CD4-positive, CD25-positive, alpha-beta regulatory T cell (primary cell): ENCODE results near the gene XAGE2. TPM values are rescaled to one million over a fixed set of nuclear protein-coding genes. Genes with fewer than 3 reads are reported as not detected.

Experiments
- ATAC-seq, 2 donors: fragments of 150-1000 bp; cut with Tn5 transposase; one replicate each; pipeline ENCODE4 v1.10.0; 2021; ENCODE audit warnings: low read depth in 2 of 2, moderate number of reproducible peaks in 2 of 2, moderate library complexity in 1 of 2
- DNase-seq, 3 donors: peaks; one replicate each; pipeline versions ENCODE4 v3.0.0 to v3.0.0-alpha.2; 2012 to 2022; ENCODE audit warnings: mixed read lengths in 1 of 3
- H3K27ac ChIP-seq: one replicate; pipeline ENCODE4 v1.7.0; 2013; ENCODE audit warnings: mild to moderate bottlenecking, low read length; ENCODE audit not compliant: insufficient read depth, poor library complexity, severe bottlenecking
- H3K27me3 ChIP-seq: one replicate; pipeline ENCODE4 v1.7.0; 2013; ENCODE audit warnings: low read length; ENCODE audit not compliant: control insufficient read depth, insufficient read depth
- H3K36me3 ChIP-seq: one replicate; pipeline ENCODE4 v1.7.0; 2013; ENCODE audit warnings: mild to moderate bottlenecking, low read length, moderate library complexity; ENCODE audit not compliant: control insufficient read depth, insufficient read depth
- H3K4me1 ChIP-seq: 2 replicates; pipeline ENCODE4 v1.7.0; 2013; ENCODE audit warnings: mild to moderate bottlenecking, low read length; ENCODE audit not compliant: insufficient read depth, control insufficient read depth, poor library complexity, severe bottlenecking
- H3K4me3 ChIP-seq: one replicate; pipeline ENCODE4 v1.7.0; 2013; ENCODE audit warnings: low read depth, mild to moderate bottlenecking, low read length, moderate library complexity
- H3K9me3 ChIP-seq, 2 experiments: 1 replicate in 1 of 2; 2 replicates in 1 of 2; pipeline ENCODE4 v1.7.0; 2013; ENCODE audit warnings: low read length in 2 of 2, mild to moderate bottlenecking in 1 of 2, moderate library complexity in 1 of 2; ENCODE audit not compliant: control insufficient read depth in 2 of 2
- H3K27ac Mint-ChIP-seq, 3 donors: one replicate each; pipeline ENCODE4 v1.8.0; 2020 to 2022; ENCODE audit warnings: mild to moderate bottlenecking in 3 of 3, mixed read lengths in 3 of 3, moderate library complexity in 2 of 3
- H3K27me3 Mint-ChIP-seq: one replicate; pipeline ENCODE4 v1.8.0; 2022; ENCODE audit warnings: mild to moderate bottlenecking, mixed read lengths
- H3K36me3 Mint-ChIP-seq: one replicate; pipeline ENCODE4 v1.8.0; 2020; ENCODE audit warnings: mixed read lengths
- H3K4me1 Mint-ChIP-seq, 4 donors: one replicate each; pipeline ENCODE4 v1.8.0; 2020 to 2022; ENCODE audit warnings: mixed read lengths in 4 of 4, mild to moderate bottlenecking in 1 of 4
- H3K4me3 Mint-ChIP-seq, 4 donors: one replicate each; pipeline ENCODE4 v1.8.0; 2020 to 2022; ENCODE audit warnings: mild to moderate bottlenecking in 4 of 4, mixed read lengths in 4 of 4, moderate library complexity in 3 of 4
- H3K9me3 Mint-ChIP-seq, 7 donors: one replicate each; pipeline ENCODE4 v1.8.0; 2020 to 2022; ENCODE audit warnings: mixed read lengths in 7 of 7, mild to moderate bottlenecking in 3 of 7, moderate library complexity in 2 of 7
- polyA plus RNA-seq, 4 donors: library from polyadenylated mRNA; unstranded; fragments of 300-500 nt; fragmentation: Illumina TruSeq; gene quantifications; one replicate each; pipeline ENCODE4 v1.2.3, GENCODE V29; 2021
- total RNA-seq: library from RNA; stranded (reverse); gene quantifications from one replicate; pipeline ENCODE4 v1.2.3, GENCODE V29; 2022

XAGE2 gene
- total and polyA plus RNA-seq, 5 donors from 2014 or later, result not detected

DNA sequence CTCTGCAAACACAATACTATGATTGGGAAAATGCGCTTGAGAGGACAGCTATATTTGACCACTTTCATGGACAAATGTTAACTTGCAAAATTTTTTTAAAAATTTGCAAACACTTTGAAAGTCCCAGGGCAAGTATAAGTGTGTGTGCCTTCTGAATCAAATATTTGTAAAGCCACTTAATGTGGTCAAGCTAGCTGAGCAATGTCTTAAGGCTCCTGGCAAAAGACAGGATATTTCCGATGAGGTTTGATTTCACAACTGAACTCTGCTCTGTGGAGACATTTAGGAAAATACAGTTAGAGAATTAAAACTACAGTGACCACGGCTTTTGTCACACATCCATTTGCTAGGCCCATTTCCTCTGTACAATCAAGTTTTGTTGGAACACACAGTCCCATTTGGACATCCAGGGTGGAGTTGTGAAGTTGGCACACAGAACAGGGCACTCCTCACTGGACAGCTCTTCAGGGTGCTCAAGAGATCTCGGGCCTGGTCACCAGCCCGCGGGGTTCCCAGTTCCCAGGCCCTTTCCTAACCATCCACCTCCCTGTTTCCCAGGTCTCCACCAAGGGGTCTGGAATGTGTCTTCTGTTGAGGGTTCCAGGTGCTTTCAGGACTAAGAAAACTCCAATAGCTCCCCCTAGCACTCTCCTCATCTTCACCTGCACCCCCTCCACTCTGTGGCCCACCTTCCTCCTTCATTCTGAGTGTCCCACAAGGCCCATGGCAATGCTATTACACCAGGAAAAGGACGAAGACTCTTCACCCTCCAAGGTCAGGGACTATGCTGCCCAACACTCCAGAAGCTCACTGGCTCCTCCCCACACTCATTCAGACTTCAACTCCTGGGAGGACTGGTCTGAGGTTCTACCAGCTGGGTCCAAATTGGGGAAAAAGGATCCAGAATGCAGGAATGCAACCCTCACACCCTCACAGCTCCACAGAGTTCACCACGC is 41.9 kb downstream of the XAGE2 start:
- peak overlapping the region in 1 of 3 donors; percentile 25 for H3K27ac Mint-ChIP-seq
- H3K27me3 Mint-ChIP-seq, result no peaks in the 10 kb centered on the region
- ATAC-seq, result no peak
- Histone ChIP-seq H3K9me3 (no peaks in the 10 kb centered on the region), H3K4me3 (no peak overlapping the region), H3K27me3 (no peaks in the 10 kb centered on the region), H3K36me3 (no peaks in the 10 kb centered on the region), H3K4me1 (no peaks in the 10 kb centered on the region), H3K27ac (no peak overlapping the region)
- H3K4me3 Mint-ChIP-seq, result no peak overlapping the region
- H3K36me3 Mint-ChIP-seq, result no peaks in the 10 kb centered on the region
- H3K9me3 Mint-ChIP-seq, result peaks cover 0 to 2% (median 0%) of the 10 kb centered on the region in 7 donors
- no peak for DNase-seq
- H3K4me1 Mint-ChIP-seq, result no peaks in the 10 kb centered on the region

DNA sequence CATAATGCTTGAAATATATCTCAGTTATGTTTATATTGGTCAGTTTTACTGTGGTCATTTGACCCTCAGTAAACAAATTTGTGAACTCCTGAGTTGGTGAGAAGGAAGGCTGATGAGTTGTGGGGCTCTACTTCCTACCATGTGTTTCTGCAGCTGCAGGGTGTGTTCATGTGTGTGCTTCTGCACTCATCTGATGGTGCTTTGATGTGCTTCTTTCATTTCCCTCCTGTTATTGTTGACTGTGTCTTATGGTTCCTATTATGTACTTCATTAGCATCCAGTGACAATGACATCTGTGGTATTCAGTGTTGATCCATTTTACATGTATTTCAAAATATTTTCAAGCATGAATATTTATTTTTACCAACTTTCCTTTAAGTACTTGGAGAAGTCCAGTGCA is 46.5 kb downstream of the XAGE2 start:
- DNase-seq (no peak), ATAC-seq (no peak)
- no peaks in the 10 kb centered on the region for H3K9me3 ChIP-seq
- no peaks in the 10 kb centered on the region for H3K36me3 Mint-ChIP-seq
- no peak overlapping the region for H3K4me3 ChIP-seq
- H3K27me3 ChIP-seq, result no peaks in the 10 kb centered on the region
- H3K36me3 ChIP-seq, result no peaks in the 10 kb centered on the region
- no peak overlapping the region for H3K27ac Mint-ChIP-seq
- H3K4me1 Mint-ChIP-seq, result no peaks in the 10 kb centered on the region
- no peaks in the 10 kb centered on the region for H3K4me1 ChIP-seq
- no peaks in the 10 kb centered on the region for H3K27me3 Mint-ChIP-seq
- no peak overlapping the region for H3K27ac ChIP-seq
- peaks cover 0 to 2% (median 0%) of the 10 kb centered on the region in 7 donors for H3K9me3 Mint-ChIP-seq
- no peak overlapping the region for H3K4me3 Mint-ChIP-seq

DNA sequence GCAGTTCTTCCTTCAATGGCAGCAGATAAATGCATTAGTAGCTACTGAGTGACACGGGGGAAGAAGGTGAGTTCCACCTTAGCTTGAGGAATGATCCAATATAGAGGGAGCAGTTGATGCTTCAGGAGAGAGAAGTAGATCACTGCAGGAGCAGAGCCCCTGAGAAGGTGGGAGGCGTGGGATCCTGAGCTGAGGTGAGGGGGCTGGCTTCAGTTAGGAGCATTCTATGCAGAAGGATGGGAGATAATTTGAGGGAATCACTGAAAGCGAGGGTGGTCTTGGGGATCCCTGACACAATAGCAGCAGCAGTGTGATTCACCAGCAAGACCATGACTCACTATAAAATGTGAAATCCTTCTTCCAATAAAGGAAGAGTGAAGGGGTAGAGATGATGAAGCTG is 48.0 kb downstream of the XAGE2 start:
- Histone ChIP-seq H3K4me1 (no peaks in the 10 kb centered on the region), H3K27me3 (no peaks in the 10 kb centered on the region), H3K36me3 (no peaks in the 10 kb centered on the region), H3K9me3 (no peaks in the 10 kb centered on the region), H3K27ac (no peak overlapping the region), H3K4me3 (no peak overlapping the region)
- ATAC-seq (no peak), DNase-seq (no peak)
- peaks cover 0 to 1% (median 0%) of the 10 kb centered on the region in 7 donors for H3K9me3 Mint-ChIP-seq
- no peak overlapping the region for H3K27ac Mint-ChIP-seq
- no peak overlapping the region for H3K4me3 Mint-ChIP-seq
- H3K36me3 Mint-ChIP-seq, result no peaks in the 10 kb centered on the region
- no peaks in the 10 kb centered on the region for H3K27me3 Mint-ChIP-seq
- H3K4me1 Mint-ChIP-seq, result no peaks in the 10 kb centered on the region

DNA sequence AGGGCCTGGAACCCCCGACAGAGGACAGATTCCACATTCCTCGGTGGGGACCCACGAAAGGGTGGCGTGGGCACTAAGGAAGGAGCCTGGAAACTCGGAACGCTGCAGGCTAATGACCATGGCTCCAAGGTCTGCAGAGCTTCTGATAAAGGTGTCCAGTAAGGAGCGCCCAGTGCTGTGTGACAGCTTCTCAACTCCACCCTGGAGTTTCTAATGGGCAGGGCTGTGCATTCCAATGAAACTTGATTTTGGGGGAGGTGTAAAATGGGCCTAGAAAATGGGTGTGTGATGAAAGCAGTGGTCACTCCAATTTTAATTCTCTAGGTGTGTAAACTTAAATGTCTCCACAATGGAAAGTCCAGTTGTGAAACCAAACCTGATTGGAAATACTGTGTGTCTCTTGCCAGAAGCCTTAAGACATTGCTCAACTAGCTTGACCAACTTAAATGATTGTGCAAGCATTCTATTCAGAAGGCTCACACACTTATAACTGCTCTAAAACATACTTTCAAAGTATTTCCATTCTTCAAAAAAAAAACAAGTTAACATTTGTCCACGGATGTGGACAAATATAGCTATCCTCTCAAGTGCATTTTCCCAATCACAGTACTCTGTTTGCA is 52.1 kb downstream of the XAGE2 start:
- no peaks in the 10 kb centered on the region for H3K27me3 Mint-ChIP-seq
- no peaks in the 10 kb centered on the region for H3K4me1 Mint-ChIP-seq
- H3K27ac Mint-ChIP-seq, result no peak overlapping the region
- no peaks in the 10 kb centered on the region for H3K9me3 ChIP-seq
- no peak overlapping the region for H3K4me3 Mint-ChIP-seq
- H3K27ac ChIP-seq, result no peak overlapping the region
- no peak for ATAC-seq
- H3K36me3 ChIP-seq, result no peaks in the 10 kb centered on the region
- no peaks in the 10 kb centered on the region for H3K36me3 Mint-ChIP-seq
- H3K9me3 Mint-ChIP-seq, result no peaks in the 10 kb centered on the region
- DNase-seq, result no peak
- no peak overlapping the region for H3K4me3 ChIP-seq
- H3K27me3 ChIP-seq, result no peaks in the 10 kb centered on the region
- H3K4me1 ChIP-seq, result no peaks in the 10 kb centered on the region

DNA sequence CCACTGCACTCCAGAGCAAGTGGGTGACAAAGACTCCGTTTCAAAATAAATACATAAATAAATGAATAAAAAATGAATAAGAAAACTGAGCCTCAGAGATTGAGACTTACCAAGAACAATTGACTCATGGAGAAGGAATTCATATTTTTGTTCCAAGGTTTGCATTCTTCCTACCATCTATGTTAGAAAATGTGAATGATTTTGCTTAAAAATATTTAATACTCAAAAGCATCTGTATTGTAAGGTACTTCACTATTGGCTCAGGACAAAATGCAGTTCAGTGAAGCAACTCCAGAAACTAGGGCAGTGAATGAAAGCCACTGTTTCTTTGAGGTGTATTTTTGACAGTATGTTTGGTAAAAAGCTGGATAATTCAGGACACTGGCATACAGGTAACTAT is 54.1 kb downstream of the XAGE2 start:
- Mint-ChIP-seq H3K4me1 (no peaks in the 10 kb centered on the region), H3K9me3 (no peaks in the 10 kb centered on the region), H3K27me3 (no peaks in the 10 kb centered on the region), H3K36me3 (no peaks in the 10 kb centered on the region), H3K27ac (no peak overlapping the region), H3K4me3 (no peak overlapping the region)
- H3K4me1 ChIP-seq, result no peaks in the 10 kb centered on the region
- no peak overlapping the region for H3K27ac ChIP-seq
- no peak for ATAC-seq
- no peak overlapping the region for H3K4me3 ChIP-seq
- DNase-seq, result no peak
- no peaks in the 10 kb centered on the region for H3K27me3 ChIP-seq
- no peaks in the 10 kb centered on the region for H3K9me3 ChIP-seq
- H3K36me3 ChIP-seq, result no peaks in the 10 kb centered on the region

DNA sequence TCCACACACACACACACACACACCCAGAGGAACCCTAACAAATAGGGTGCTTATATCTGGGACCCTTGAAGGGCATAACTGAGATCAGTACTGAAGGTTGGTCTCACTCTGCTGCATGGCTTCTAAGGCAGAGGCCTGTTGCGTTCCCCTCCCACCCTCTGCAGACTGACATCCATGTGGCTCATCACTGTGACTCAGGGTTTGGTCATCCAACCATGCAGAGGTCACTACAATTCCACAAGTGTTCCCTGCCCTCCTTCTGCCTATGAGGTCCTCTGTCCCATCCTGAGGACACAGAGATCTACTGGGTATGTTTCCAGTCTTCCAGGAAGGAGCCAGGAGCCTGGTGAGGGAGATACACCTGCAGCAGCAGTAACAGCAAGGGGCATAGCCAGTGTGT is 55.8 kb downstream of the XAGE2 start:
- Mint-ChIP-seq H3K9me3 (no peaks in the 10 kb centered on the region), H3K27me3 (no peaks in the 10 kb centered on the region), H3K36me3 (no peaks in the 10 kb centered on the region), H3K4me1 (no peaks in the 10 kb centered on the region), H3K4me3 (no peak overlapping the region), H3K27ac (no peak overlapping the region)
- H3K36me3 ChIP-seq, result no peaks in the 10 kb centered on the region
- H3K4me3 ChIP-seq, result no peak overlapping the region
- no peak overlapping the region for H3K27ac ChIP-seq
- no peak for ATAC-seq
- no peaks in the 10 kb centered on the region for H3K4me1 ChIP-seq
- H3K9me3 ChIP-seq, result no peaks in the 10 kb centered on the region
- no peaks in the 10 kb centered on the region for H3K27me3 ChIP-seq
- no peak for DNase-seq
